HG02610 (cell line): ENCODE data around the gene ITGA8.

ENCODE experiments used
- ATAC-seq: cut with Tn5 transposase; IDR thresholded peaks from one replicate; pipeline ENCODE4 v1.9.1; 2021; ENCODE audit warnings: mild to moderate bottlenecking, moderate library complexity; ENCODE audit not compliant: unreplicated experiment

The ITGA8 gene

GRCh38 chr10:15737656-15738055 is 17.9 kb upstream of the ITGA8 start:
- ATAC-seq = no peak

GRCh38 chr10:15735763-15736162 is 16.0 kb upstream of the ITGA8 start:
- ATAC-seq = no peak

- no peak for ATAC-seq
These were observed 10.6 kb upstream of the ITGA8 start for GRCh38 chr10:15730341-15730740.

- no peak for ATAC-seq
These were observed 10.2 kb upstream of the ITGA8 start for GRCh38 chr10:15729890-15730289.

GRCh38 chr10:15726042-15726441 is 6.3 kb upstream of the ITGA8 start:
- no peak for ATAC-seq

GRCh38 chr10:15725603-15726002 is 5.9 kb upstream of the ITGA8 start:
- ATAC-seq = peak; percentile 79

- no peak for ATAC-seq
These were observed 5.0 kb upstream of the ITGA8 start for GRCh38 chr10:15724683-15725082.

GRCh38 chr10:15723803-15724202 is 4.1 kb upstream of the ITGA8 start:
- ATAC-seq = no peak

GRCh38 chr10:15720635-15721287 is 1.0 kb upstream of the ITGA8 start:
- no peak for ATAC-seq

- ATAC-seq = no peak
These were observed 448 bp downstream of the ITGA8 start for GRCh38 chr10:15719049-15719898.

GRCh38 chr10:15718694-15719048 is 1.1 kb downstream of the ITGA8 start:
- no peak for ATAC-seq

GRCh38 chr10:15715619-15716227 is 4.0 kb downstream of the ITGA8 start:
- ATAC-seq = no peak

GRCh38 chr10:15714847-15715246 is 4.9 kb downstream of the ITGA8 start:
- ATAC-seq = no peak

- no peak for ATAC-seq
These were observed 6.8 kb downstream of the ITGA8 start for GRCh38 chr10:15712883-15713282.

- ATAC-seq = no peak
These were observed 9.3 kb downstream of the ITGA8 start for GRCh38 chr10:15710455-15710854.

GRCh38 chr10:15705298-15705697 is 14.4 kb downstream of the ITGA8 start:
- no peak for ATAC-seq

GRCh38 chr10:15704581-15704968 is 15.1 kb downstream of the ITGA8 start:
- ATAC-seq = no peak

- ATAC-seq = no peak
These were observed 15.7 kb downstream of the ITGA8 start for GRCh38 chr10:15703944-15704580.

GRCh38 chr10:15703151-15703880 is 16.4 kb downstream of the ITGA8 start:
- ATAC-seq = no peak

- no peak for ATAC-seq
These were observed 19.5 kb downstream of the ITGA8 start for GRCh38 chr10:15700078-15700674.

GRCh38 chr10:15695852-15696251 is 23.9 kb downstream of the ITGA8 start:
- ATAC-seq = no peak
